GM12865 (cell line): Measurements from ENCODE around the gene OR8U1.
"Not testable (repeated sequence)": the region's sequence is repeated elsewhere in the genome, so short reads cannot be mapped to it uniquely, and the experiment has no call there.

Experiments
- DNase-seq: peaks from one replicate; pipeline ENCODE4 v3.0.0; 2010; ENCODE audit warnings: low read depth
- H3K4me3 ChIP-seq: 2 replicates; pipeline ENCODE4 v1.5.1; 2011; ENCODE audit warnings: mild to moderate bottlenecking, low read depth, low read length, control low read depth
- TF ChIP-seq, protein P1 (sequence below): IDR thresholded peaks from 2 replicates; pipeline ENCODE4 v1.5.1; 2011; ENCODE audit warnings: low read length, control low read depth, low read depth, inconsistent platforms; ENCODE audit not compliant: insufficient read depth; ENCODE audit errors: missing control alignments

Gene OR8U1

DNA sequence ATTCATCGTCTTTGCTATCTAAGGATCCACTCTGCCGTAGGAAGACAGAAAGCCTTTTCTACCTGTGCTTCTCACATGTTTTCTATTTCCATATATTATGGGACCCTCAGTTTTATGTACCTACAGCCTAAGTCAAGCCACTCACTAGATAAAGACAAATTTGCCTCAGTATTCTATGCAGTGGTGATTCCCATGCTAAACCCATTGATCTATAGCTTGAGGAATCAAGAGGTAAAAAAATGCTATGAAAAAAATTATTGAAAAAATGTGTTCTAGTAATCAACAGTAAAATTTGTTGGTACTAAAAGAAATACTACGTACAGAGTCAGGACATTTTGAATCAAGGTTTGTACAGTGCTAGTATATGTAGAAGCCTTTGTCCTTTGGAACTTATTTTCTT lies 19.0 kb downstream of the OR8U1 start:
- no peak for DNase-seq
- TF ChIP-seq, protein P1, sequence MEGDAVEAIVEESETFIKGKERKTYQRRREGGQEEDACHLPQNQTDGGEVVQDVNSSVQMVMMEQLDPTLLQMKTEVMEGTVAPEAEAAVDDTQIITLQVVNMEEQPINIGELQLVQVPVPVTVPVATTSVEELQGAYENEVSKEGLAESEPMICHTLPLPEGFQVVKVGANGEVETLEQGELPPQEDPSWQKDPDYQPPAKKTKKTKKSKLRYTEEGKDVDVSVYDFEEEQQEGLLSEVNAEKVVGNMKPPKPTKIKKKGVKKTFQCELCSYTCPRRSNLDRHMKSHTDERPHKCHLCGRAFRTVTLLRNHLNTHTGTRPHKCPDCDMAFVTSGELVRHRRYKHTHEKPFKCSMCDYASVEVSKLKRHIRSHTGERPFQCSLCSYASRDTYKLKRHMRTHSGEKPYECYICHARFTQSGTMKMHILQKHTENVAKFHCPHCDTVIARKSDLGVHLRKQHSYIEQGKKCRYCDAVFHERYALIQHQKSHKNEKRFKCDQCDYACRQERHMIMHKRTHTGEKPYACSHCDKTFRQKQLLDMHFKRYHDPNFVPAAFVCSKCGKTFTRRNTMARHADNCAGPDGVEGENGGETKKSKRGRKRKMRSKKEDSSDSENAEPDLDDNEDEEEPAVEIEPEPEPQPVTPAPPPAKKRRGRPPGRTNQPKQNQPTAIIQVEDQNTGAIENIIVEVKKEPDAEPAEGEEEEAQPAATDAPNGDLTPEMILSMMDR: no peak
- no peak overlapping the region for H3K4me3 ChIP-seq

DNA sequence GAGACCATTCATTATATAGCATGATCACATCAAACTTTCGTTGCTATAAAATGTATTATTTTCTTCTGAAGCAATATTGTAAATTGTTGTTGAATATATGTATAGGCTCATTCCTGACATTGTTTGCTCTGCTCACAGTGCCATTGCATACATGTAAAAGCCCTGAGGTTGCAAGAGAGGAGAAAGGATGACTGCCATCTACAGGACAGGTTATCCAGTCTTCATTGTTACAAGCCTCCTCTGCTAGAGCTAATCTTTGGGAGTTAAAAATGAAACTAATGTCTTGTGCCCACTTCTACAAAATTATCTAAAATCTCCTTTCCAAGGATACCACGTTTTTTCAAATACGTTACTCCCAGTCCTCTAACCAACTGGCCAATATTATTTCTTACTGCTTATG lies 20.6 kb downstream of the OR8U1 start:
- no peak overlapping the region for H3K4me3 ChIP-seq
- TF ChIP-seq, protein P1: no peak
- DNase-seq: no peak

DNA sequence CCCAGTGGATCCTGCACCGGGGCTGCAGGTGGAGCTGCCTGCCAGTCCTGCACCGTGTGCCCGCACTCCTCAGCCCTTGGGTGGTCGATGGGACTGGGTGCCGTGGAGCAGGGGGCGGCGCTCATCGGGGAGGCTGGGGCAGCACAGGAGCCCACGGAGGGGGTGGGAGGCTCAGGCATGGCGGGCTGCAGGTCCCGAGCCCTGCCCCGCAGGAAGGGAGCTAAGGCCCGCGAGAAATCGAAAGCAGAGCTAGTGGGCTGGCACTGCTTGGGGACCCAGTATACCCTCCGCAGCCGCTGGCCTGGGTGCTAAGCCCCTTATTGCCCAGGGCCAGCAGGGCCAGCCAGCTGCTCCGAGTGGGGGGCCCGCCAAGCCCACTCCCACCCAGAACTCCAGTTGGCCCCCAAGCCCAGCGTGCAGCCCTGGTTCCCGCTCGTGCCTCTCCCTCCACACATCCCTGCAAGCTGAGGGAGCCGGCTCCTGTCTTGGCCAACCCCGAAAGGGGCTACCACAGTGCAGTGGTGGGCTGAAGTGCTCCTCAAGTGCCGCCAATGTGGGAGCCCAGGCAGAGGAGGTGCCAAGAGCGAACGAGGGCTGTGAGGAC lies 26.5 kb downstream of the OR8U1 start:
- H3K4me3 ChIP-seq, DNase-seq: not testable (repeated sequence)

DNA sequence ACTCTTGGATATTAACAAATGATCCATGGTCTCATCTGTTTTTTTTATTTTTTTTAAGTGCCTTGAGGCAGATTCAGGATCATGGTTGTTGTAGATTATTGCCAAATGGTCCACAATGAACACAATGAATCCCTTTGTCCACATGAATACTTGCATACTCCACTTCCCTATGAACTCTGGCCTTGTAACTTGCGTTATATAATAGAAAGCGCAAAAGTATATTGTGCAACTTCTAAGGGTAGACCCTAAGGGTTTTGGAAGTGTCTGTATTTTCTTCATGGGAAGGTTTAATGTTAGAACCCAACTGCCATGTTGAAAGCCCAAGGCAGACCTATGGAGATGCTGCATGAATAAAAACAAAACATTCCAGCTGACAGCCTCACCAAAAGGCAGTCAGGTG lies 29.0 kb downstream of the OR8U1 start:
- DNase-seq: no peak
- TF ChIP-seq, protein P1: no peak
- H3K4me3 ChIP-seq: no peak overlapping the region

DNA sequence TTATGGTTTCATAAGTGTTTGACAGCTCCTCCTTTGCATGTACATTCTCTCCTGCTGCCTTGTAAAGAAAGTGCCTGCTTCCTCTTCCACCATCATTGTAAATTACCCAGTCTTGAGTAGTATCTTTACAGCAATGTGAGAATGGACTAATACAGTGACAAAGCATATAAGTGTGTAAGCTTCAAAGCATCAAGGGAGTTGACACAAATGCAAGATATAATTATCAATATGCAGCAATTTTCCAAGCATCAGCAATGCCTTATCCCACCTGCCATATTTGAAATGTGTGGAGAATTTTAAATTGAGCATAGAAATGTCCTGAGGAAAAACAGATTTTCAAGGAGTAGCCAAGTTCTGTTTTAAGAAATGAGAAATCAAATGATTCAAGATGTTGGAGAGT lies 35.4 kb downstream of the OR8U1 start:
- no peak overlapping the region for H3K4me3 ChIP-seq
- no peak for DNase-seq
- TF ChIP-seq, protein P1: no peak

DNA sequence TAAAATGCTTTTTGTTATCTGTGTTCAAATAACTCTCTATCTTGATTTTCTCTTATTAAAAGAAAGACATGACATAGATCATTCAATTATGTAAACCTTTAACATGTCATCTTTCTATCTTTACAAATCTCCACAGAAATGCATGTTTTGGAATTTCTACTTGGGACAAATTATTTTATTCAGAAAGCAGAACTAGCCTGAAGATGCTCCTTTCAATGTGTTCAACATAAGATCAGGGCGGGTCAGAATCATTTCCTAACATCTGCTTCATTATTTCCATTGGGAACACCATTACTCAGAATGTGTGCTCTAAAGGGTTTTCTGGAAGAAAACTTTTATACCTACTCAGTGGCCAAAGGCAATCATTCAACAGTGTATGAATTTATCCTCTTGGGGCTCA lies 37.0 kb downstream of the OR8U1 start, which contains the start of gene OR5AL1:
TSS of gene OR5AL1 (plus strand) at position 301 of the 400 bp plus-strand sequence.
- TF ChIP-seq, protein P1: no peak
- DNase-seq: no peak
- H3K4me3 ChIP-seq: no peak within 1 kb of the TSS
